NCI-H82 treated with DMSO at 0.1 percent for 48 hours (cell line): Measurements from ENCODE around the gene TOP3A.

Source experiments
- DNase-seq: peaks from one replicate; lab custom pipeline; 2025; ENCODE audit not compliant: unreplicated experiment; lab: John Stamatoyannopoulos, UW

TOP3A gene

DNA sequence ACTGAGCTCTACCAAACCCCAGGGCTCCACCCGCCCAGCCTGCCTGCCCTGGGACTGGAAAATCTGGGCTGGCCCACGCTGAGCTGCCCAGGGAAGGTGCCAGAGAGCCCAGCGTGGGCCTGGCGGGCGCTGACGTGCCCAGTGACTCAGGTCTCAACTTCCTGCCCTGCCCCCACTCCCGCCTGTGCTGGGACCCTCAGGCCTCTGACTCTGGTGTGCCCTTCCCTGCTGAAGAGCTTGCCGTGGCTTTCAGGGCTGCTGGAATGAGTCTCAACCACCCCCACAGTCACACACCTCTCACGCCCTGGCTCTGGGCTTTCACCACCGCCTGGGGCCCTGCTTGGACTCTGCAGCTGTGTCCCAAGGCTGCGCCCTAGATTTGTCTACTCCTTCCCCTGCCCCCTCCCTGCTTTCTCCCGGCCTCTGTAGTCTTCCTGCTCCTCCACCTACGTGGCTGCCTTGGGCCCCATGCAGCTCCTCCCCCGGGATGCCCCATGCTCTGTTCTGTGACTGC lies 79.0 kb downstream of the TOP3A start:
- no peak for DNase-seq

DNA sequence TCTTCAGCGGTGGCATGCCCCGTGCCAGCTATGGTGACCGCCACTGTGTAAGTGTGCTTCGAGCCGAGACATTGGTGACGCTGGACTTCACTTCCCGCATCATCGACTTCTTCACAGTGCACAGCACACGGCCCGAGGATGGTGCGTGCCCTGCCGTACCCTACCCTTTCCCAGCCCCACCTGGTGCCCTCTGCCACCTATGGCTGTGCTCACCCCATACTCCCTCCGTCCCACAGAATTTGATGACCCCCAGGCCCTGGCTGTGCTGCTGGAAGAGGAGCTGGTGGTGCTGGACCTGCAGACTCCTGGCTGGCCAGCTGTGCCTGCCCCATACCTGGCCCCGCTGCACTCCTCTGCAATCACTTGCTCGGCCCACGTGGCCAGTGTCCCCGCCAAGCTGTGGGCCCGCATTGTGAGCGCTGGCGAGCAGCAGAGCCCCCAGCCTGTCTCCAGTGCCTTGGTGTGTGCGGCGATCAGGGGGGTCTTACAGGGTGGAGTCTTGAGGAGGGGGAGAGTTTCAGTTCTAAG lies 79.9 kb downstream of the TOP3A start:
- no peak for DNase-seq

DNA sequence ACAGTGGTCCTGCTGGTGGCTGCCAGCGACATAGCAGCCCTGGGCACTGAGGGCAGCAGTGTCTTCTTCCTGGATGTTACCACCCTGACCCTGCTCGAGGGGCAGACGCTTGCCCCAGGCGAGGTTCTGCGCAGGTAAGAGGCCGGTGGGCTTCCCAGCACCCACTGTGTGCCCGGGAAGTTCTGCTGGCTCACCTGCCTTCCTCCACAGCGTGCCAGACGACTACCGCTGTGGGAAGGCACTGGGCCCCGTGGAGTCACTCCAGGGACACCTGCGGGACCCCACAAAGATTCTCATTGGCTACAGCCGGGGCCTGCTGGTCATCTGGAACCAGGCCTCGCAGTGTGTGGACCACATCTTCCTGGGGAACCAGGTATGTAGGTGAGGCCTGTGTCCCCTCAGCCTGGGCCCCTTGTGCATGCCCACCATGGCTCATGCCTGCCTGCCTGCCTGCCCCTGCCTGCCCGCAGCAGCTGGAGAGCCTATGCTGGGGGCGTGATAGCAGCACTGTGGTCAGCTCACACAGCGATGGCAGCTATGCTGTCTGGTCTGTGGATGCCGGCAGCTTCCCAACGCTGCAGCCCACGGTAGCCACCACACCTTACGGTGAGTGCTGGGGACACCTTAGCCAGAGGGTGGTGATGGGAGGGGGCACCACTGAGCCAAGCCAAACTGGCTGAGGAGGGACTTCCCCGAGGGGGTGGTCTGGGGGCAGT lies 80.8 kb downstream of the TOP3A start:
- no peak for DNase-seq

DNA sequence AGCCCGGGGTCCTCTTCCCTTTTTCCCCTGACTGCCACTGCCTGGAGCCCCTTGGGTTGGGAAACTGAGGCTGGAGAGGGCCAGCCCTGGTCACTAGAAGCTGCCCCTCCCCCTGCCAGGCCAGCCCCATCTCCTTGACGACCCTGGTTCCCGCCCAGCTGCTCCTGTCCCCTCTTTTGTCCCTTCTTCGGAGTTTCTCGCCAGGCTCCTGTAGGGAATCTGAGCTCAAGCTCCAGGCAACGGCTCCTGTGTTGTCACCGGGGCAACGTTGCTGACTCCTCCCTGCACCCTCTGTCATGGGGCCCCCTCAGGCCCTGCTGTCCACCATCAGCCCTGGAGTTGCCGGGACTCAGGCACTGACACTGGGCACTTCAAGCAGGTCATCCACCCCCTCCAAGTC lies 83.6 kb downstream of the TOP3A start:
- no peak for DNase-seq

DNA sequence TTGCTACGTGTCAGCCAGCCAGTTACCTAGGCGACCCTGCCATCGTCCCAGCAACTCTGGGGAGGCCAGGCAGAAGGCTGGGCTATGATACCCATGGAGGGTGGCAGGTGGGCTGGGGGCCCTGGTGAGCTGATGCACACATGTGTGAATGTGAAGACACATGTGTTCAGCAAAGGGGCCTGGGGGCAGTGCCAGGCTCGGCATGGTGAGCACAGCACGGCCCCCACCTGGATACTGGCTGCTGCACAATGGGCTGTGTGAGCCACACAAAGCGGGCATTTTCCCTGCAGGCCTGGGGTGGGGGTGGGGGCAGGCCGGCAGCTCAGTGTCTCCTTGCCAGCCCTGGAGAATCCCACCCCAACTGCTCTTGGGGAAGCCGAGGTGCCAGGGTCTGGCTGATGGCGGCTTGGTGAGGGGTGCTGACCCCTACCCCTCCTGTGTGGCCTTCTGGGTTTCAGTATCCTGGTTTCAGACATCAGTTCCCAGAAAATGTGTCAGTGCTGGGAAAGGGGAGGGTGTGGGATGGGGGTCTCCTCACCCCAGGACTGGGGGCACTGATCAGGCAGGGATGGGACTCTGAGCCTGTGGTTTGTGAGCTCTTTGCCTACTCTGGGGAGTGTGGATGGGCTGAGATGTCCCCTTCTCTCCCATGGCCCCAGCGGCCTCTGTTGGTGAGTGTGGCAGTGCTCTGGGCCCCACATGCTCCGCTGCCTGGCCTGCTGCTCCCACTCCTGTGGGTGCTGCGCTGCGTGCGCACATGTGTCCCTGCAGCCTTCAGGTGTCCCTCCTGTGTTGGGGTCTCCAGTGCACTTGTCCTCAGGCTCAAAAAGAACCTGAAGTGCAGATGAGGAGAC lies 84.3 kb downstream of the TOP3A start:
- DNase-seq = no peak

DNA sequence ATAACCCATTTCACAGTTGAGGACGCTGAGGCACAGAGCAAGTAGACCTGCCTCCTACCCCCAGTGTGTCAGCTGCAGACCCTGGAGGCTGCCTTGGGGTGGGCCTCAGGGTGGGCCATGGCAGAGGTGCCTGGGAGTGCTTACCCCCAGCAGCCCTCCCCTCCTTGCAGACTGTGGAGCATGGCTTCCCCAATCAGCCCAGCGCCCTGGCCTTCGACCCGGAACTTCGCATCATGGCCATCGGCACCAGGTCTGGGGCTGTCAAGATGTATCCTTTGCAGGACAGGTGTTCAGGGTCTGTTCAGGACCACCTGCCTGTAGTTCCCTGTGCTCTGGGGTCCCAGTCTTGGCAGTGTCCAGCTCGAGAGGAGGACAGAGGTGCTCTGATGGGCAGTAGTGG lies 85.0 kb downstream of the TOP3A start:
- DNase-seq = no peak

DNA sequence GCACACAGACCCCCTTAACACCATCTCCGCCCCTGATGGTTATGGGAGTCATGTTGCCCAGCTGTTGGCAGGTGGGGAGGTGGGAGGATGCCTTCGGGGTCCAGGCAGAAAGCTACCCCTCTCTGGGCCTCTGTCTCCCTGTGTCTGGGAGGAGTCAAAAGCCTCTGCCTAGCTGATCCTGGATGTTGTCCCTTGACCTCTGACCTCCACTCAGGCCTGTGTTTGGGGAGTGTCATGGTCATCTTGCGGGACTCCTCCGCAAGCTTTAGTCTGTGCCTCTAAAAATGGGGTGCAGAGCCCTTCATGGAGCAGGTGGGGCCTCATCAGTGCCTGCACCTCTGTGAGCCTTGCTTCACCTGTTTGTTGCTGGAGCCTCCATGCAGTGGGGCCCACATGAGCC lies 85.5 kb downstream of the TOP3A start:
- no peak for DNase-seq

DNA sequence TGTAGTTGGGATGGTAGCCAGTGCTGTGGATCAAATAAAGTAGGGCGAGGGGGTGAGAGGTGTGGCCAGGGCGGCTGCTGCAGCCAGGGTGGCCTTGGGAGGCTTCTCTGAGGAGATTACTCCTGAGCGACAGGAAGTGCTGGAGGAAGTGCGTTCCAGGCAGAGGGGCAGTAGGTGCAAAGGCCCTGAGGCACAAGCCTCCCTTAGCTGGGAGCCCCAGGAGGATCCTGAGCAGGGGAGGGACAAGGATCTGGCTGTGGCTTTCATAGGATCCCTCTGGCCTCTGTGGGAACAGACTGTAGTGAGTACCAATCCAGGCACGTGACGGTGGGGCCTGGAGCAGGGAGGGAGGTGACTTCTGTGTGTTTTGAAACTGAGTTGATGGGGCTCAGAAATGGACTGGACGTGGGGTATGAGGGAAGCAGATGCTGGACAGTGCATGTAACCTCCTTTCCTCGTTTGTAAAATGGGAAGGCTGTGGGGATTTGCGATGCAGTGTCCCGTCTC lies 86.6 kb downstream of the TOP3A start:
- no peak for DNase-seq

DNA sequence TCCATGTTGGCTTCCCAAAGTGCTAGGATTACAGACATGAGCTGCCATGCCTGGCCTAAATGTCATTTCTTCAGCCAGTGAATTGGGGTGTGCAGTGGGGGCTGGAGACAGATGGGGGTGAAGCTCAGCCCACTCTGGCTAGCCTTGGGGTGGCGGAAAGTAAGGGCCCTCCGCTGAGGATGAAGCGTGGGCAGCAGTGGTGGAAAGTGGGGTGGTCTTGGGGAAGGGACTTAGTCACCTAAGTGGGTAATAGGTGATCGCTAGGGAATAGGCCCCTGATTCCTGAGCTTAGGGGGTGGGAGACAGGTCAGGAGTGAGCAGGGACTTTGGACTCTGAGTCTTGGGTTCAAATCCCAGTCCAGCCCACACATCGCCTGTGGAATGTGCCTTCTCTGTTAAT lies 87.2 kb downstream of the TOP3A start:
- DNase-seq = no peak

DNA sequence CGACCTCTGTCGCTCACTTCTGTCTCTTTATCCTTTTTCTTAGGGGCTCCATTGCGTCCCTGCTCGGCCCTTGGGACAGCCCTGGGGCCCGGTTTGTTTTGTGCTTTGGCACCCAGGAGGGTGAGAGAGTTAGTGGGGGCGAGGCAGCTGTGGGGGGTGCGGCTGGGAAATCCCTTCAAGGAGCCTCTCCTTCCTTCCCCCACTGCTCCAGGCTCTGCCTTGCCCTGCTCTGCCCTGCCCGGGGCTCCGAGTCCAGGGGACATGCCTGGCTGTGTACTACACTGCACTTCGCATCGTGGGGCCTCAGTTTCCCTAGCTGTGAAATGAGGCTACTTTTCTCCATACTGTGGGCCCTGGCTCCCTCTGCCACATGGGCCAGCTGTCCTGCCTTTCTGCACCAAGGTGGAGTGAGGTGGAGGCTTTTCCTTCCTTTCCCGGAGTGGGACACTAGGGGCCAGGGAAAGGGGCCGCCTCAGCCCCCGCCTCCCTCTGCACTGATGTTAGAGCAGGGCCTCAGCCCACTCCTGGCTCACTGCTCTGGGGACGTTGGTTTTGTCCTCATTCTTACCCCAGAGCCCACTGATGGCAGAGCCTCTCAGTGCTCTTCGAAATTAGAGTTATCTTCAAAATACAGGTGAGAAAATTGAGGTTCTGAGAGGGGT lies 88.4 kb downstream of the TOP3A start:
- no peak for DNase-seq

DNA sequence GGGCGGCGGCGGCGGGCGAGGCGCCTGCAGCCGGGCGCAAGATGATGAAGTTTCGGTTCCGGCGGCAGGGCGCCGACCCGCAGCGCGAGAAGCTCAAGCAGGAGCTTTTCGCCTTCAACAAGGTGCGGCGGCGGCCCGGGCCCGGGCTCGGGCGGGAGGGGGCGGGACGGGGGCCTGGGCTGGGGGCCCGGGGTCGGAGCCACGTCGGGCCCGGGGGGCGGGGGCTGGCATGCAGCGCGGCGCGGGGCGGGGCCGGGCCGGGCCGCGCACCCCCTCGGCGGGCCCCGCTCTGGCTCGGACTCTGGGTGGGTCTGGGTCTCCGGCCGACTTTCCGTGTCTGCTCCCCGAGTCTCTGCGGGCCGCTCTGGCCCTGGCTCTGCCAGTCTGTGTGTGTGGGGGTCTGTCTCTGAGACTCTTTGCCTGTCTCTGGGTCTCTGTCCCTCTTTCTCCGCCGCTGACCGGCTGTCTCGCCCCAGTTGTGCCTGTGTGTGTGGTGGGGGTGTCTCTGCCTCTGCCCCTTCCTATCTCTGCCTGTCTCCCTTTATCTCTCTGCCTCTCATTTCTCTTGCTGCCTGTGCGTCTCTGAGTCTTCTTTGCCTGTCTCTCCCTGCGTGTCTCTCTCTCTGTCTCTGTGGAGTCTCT lies 89.0 kb downstream of the TOP3A start:
- DNase-seq = no peak

DNA sequence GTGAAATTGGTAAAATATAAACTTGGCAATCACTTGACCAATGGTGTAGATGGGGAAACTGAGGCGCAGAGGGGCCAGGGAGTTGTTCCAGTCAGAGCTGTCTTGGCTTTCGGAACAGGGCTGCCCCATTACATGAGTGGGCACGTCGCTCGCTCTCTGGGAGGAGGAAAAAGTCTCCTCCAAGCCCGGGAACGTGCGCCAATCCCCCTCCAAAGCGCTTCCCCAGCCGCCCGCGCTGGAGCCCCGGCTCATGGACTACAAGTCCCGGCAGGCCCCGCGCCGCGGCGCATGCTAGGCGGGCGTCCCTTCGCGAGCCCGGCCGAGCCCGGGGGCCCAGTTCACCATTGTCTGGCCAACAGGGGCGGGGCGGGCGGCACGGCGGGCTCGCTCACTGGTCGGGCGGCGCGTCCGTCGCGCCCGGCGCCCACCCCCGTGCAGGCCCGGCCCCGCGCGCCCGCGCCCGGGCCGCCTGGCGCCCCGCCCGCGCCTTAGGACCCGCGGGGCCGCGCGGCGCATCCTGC lies 89.6 kb downstream of the TOP3A start, which contains the start of gene LLGL1:
LLGL1 (plus strand) TSS at position 515 of the 521 bp plus-strand sequence. CDS start 48 bp downstream, outside the sequence.
- peak; percentile 90 for DNase-seq

DNA sequence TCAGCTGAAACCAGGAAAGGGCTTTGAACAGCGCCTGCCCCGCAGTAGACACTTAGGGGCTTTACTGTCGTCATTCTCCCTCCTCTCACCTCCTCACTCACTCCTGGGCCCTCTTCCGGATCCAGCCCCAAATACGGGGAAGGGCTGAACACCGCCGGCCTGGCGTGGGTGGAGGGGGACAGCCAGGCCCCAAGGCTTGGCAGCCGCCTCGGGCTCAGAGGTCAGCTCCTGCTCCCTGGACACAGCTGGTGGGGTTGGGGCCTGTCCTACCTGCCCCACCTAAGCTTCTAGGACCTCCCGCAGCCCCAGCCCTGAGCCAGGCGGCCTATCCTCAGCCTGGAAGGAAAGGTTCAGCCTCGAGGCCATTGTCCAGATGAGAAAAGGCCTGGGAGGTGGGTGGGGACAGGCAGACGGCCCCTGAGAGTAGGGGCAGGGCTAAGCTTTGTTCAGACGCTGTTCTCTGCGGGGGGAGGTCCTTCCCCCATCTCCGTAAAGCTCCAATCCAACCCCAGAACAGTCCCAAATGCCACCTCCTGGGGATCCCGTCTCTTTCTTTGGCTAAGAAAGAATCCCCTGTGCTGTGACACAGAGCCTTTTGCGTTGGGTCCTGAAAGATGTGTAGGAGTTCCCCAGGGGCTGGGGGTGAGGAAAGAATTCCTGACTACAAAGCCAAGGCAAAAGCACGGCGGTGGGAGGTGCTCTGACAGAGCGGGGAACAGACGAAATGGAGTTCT lies 90.2 kb downstream of the TOP3A start:
- peak; percentile 17 for DNase-seq

DNA sequence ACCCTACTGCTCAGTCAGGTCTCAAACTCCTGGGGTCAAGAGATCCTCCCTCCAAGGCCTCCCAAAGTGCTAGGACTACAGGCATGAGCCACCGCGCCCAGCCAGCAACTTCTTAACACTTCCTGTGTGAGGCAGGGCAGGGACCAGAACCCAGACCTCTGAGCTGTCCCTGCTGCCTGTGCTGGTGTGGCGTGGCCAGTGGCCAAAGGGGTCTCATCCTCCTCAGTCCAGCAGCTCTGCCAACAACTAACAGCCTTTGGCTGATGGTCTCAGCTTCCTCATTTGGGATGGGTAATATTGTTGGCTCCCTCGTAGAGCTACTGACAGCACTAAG lies 90.8 kb downstream of the TOP3A start:
- DNase-seq = no peak
